OCI-LY1 (cell line): Measurements from ENCODE around the gene C4A.
"Not testable (repeated sequence)": the region's sequence is repeated elsewhere in the genome, so short reads cannot be mapped to it uniquely, and the experiment has no call there.

Experiments used
- CTCF ChIP-seq: fragments of 200-600 bp; sonication (generic), shearing (Covaris generic); IDR thresholded peaks from 2 replicates; pipeline ENCODE4 v1.5.1; 2017; ENCODE audit warnings: mild to moderate bottlenecking, antibody characterized with exemption, low read length, moderate library complexity, mixed read lengths
- EZH2 ChIP-seq: fragments of 200-600 bp; sonication (generic), shearing (Covaris generic); IDR thresholded peaks from 2 replicates; pipeline ENCODE4 v1.8.0; 2017; ENCODE audit warnings: borderline replicate concordance, mixed run types, mild to moderate bottlenecking, antibody characterized with exemption, low read length, moderate library complexity, mixed read lengths

DNA sequence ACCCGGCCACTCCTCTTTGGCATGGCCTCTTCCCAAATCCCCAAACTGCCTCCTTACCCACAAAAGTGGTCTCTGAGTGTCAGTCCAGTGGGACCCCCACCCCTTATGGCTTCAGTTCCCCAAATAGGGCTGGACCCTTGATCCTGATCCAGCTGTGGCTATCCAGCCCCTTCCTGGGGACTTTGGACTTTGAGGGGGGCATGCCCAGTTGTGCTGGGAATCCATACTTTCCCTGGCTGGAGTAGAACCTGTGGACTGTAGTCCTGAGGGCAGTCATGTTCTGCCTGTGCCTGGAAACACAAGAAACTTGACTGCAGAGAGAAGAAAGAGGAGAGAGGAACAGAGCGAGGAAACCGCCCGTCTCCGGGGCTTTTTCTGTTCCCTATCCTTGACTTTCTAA lies 55.3 kb downstream of the C4A start:
- TF ChIP-seq EZH2, CTCF: not testable (repeated sequence)
